GM18870 (cell line): ENCODE data around the gene NBL1.

ENCODE experiments used
- ATAC-seq: cut with Tn5 transposase; IDR thresholded peaks from one replicate; pipeline ENCODE4 v1.9.1; 2021; ENCODE audit warnings: moderate library complexity; ENCODE audit not compliant: unreplicated experiment

NBL1 gene

GRCh38 chr1:19665496-19666465 lies 21.7 kb downstream of the NBL1 start:
- ATAC-seq = no peak

GRCh38 chr1:19668888-19669287 lies 24.8 kb downstream of the NBL1 start:
- ATAC-seq = no peak

DNA sequence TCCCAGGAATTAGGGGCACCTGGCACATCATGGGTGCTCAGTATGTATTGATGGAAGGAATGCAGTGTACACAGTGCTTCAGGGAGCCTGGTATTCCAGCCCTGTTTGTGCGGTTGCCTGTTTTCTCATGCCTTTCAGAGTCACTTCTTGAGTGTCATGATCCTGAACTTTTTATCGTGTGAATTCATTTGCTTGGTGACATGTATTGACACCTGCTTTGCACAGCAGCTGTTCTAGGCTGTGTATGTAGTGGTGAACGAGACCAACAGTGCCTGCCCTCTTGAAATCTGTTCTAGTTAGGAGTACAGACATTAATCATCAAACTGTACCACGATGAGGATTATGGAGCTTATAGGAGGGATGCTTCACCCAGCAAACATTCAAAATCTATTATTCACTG lies 26.7 kb downstream of the NBL1 start:
- no peak for ATAC-seq

GRCh38 chr1:19672237-19672636 lies 28.1 kb downstream of the NBL1 start:
- no peak for ATAC-seq

- no peak for ATAC-seq
Observed at GRCh38 chr1:19675797-19676196, 31.7 kb downstream of the NBL1 start.

DNA sequence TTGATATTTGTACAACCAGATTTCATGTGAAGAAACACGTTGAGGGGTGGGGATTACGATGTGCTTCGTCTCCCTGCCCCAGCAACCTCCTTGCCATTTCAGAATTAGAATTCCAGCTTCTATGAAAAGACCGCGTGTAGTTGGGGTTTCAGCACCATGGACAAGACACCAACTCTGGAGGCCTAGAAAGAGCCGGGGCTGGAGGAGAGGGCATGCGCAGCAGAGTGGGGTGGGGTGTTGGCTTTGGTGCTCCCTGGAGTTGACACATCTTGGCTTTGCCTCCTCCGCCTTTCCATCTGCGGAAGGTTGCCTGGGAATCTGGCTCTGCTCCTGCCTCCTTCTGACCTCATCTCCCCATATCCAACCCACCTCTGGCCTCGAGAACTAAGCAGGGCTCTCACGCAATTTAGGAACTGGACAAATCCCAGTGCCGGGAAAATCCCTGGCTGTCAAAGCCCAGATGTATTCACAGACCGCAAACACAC lies 32.4 kb downstream of the NBL1 start:
- no peak for ATAC-seq

GRCh38 chr1:19678493-19678892 lies 34.4 kb downstream of the NBL1 start:
- no peak for ATAC-seq

DNA sequence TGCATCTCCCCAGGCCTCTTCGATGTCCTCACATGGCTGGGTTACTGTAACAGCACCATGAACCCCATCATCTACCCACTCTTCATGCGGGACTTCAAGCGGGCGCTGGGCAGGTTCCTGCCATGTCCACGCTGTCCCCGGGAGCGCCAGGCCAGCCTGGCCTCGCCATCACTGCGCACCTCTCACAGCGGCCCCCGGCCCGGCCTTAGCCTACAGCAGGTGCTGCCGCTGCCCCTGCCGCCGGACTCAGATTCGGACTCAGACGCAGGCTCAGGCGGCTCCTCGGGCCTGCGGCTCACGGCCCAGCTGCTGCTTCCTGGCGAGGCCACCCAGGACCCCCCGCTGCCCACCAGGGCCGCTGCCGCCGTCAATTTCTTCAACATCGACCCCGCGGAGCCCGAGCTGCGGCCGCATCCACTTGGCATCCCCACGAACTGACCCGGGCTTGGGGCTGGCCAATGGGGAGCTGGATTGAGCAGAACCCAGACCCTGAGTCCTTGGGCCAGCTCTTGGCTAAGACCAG lies 34.9 kb downstream of the NBL1 start:
- no peak for ATAC-seq

- no peak for ATAC-seq
Observed at GRCh38 chr1:19679691-19680090, 35.6 kb downstream of the NBL1 start.

DNA sequence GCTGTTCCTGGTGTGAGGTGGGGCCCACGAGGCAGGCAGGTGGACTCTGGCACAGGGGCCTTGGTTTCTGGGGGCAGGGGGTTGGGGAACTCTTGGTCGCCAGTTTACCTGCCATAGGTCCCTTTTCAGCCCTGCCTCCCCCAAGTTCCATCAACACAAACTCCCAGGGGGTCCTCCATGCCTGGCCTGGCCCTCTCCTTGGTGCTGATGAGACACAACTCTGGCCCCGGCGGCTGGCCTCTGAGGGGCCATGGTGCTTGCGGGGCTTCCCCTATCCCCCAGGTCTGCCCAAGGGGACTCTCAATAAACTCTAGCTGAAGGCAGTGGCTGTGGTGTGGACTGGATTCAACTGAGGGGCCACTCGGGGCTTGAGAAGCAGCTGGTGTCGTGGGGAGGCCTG lies 36.5 kb downstream of the NBL1 start:
- no peak for ATAC-seq

DNA sequence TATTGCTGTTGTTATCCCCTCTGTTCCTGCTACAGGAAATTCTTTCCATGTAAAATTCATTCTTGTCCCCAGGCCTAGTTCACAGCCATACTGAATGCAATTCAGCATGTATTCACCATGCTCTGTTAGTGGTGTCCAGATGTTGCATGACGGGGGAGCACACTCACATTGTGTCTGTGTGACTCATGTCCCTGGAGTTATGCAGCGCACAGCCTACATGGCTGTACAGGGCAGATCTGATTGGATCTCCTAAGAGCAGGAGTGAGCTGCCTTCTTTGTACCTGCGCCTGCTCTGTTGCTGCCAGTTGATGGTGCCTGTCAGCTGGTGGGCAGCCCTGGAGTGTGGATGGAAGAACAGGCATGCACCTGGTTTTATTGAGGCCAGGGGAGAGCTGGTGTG lies 38.1 kb downstream of the NBL1 start:
- no peak for ATAC-seq

DNA sequence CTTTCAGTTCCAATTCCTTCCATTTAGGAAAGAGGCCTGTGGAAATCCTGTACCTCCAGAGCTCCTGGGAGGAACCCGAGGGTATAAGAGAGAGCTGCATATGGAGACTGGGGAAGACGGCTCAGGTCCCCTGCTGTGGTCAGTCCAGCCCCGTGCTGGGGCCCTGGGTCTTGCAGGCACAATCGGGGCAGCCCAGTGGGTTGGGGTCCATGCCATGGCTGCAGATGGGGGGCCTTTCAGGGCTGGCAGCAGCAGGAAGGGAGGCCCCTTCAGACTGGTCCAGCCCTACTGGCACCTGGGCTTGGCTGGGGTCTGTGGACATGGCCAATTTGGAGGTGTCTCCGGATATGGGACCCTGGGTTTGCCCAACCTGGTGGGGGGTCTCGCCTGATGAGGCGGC lies 38.8 kb downstream of the NBL1 start:
- no peak for ATAC-seq

DNA sequence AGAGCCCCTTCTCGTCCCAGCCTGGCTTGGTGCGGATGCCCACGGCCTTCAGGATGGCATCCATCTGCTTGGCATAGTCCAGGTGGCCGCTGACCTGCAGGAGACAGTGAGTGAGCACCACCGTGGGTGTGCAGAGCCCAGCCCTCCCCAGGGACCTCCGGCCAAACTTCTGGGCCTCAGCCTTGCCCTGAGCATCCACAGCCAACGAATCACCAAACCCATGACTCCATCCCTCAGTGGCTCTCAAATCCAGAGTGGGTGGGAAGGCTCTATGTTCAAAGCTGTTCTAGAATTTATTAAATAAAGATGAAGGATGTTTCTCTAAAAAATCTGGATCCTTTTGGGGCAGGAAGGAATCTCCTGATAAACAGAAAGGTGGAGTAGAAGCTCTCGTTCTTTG lies 39.2 kb downstream of the NBL1 start:
- ATAC-seq = no peak

GRCh38 chr1:19684677-19685076 lies 40.6 kb downstream of the NBL1 start:
- no peak for ATAC-seq

- no peak for ATAC-seq
Observed at GRCh38 chr1:19685994-19686393, 41.9 kb downstream of the NBL1 start.

DNA sequence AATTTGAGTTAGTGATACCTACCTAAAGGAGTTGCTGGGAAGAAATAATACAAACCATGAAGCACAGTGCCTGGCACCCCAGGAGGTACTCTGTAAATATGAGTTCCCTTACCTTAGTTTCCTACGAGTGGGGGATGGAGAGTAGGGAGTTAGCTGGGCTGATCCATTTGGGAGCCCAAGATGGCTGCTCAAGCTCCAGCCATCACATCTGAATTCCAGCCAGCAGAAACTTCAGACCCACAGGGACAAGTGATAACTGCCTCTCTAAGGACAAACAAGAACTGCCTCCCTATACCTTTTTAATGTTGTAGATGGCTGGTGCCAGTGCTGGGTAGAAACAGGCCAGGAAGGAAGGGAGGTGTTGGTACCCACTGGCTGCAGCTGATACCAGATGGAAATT lies 43.3 kb downstream of the NBL1 start:
- ATAC-seq = no peak

DNA sequence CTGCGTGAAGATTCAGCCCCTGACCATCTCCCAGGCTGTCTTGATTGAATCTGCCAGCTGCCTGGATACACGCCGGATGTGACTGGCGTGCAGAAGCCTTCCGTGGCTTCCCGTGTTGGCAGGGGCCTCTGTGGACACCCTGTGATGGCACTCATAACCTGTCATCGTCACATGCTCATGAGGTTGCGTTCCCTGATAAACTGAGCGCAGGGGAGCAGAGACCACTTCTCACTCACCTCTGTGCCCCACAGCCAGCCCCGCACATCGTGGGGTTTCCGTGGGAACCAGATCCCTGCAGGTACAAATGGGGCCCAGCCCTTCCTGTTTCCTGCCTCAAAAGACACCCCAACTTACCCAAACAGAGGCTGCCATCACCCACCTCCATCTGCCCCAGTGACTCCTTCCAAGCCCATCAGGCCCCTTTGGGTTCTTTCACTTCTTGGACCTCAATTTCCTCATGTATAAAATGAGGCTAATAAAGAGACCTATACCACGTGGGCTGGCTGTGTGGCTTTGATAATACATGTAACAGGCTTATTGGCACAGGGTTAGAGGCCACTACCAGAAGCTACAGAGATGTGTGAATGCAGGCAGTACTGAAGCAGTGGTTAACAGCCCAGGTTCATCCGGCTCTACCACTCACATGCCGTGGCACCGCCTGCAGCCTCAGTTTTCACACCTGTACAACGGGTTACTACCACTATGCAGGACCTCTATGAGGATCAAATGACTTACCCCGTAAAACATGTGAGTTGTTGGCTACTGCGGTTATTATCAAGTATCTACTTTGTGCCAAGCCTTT lies 44.1 kb downstream of the NBL1 start:
- ATAC-seq = no peak

- no peak for ATAC-seq
Observed at GRCh38 chr1:19689085-19689757, 45.1 kb downstream of the NBL1 start.

DNA sequence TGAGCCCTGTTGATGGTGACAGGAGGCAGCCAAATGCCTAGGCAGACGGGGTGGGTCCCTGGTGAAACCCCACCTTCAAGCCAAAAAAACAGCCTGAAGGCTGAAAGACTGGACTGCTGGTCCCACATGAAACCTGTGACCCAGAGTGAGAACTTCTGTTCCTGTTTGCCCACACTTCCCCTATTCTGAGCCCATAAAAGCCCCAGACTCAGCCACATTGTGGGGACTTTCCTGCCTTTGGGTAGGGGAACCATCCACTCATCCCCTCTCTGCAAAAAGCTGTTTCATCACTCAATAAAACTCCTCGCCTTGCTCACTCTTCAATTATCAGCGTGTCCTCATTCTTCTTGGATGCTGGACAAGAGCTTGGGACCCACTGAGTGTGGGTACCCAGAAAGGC lies 45.7 kb downstream of the NBL1 start:
- no peak for ATAC-seq

DNA sequence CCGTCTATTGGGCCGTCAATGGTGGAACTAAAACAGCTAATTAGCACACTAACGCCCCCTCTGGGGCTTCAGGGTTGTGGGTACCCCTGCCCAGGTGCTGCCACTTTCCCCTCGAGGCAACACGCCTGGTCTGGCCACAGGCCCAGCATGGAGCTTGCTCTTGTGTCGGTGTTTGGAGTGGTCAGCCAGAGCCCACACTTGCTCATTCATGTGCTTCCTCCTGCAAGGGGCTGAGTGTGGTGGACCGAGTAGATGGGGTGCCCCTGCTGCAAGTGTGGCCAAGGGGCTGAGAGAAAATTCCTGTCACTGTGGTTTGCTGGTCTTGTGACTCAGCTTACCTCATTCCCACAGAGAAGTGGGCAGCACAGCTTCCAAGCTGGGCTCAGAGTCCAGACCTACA lies 46.2 kb downstream of the NBL1 start:
- no peak for ATAC-seq

DNA sequence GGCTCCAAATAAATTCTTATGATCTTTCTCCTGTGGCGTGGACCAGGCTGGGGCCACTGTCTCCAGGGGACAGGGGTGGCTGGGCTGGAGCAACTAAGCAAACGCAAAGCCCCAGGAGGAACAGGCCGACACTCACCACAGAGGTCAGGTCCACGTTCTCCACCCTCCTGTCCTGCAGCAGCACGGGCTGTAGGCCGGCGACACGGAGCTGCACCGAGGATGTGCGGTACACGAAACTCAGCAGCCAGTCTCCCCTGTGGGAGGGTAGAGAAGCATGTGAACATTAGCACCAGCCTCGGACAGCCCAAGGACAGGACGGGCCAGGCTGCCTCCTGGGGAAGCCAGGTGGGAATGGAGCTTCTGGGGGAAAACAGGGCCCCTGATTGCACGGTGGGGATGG lies 50.2 kb downstream of the NBL1 start:
- no peak for ATAC-seq
